Stomach (tissue), 9 donors: ENCODE data around the gene NKAIN4. TPM values are rescaled to one million over a fixed set of nuclear protein-coding genes. Genes with fewer than 3 reads are reported as not detected.
A peak's percentile ranks its signal among the peaks of the same experiment; 100 is the strongest.

Experiments
- DNase-seq, 2 donors: peaks; one replicate each; pipeline versions ENCODE4 v3.0.0 to v3.0.0-alpha.2; 2013 to 2019
- H3K27ac ChIP-seq, 5 donors: fragments of 200-600 bp in 4 of 5; sonication (generic) in 4 of 5; one replicate each; pipeline ENCODE4 v1.5.1; 2013 to 2019; ENCODE audit warnings: mild to moderate bottlenecking in 1 of 5, moderate library complexity in 1 of 5
- H3K27me3 ChIP-seq, 3 donors: fragments of 200-600 bp; sonication (generic); one replicate each; pipeline ENCODE4 v1.5.1; 2017 to 2019; ENCODE audit warnings: mixed run types in 1 of 3
- H3K36me3 ChIP-seq, 4 donors: fragments of 200-600 bp; sonication (generic); 1 replicate in 3 of 4; 2 replicates in 1 of 4; pipeline ENCODE4 v1.5.1; 2016 to 2019
- H3K4me1 ChIP-seq, 4 donors: fragments of 200-600 bp; sonication (generic); one replicate each; pipeline ENCODE4 v1.5.1; 2016 to 2019
- H3K4me3 ChIP-seq, 4 donors: fragments of 200-600 bp; sonication (generic) in 3 of 4; one replicate each; pipeline ENCODE4 v1.5.1; 2016 to 2019; ENCODE audit warnings: mild to moderate bottlenecking in 1 of 4
- H3K9me3 ChIP-seq, 4 donors: fragments of 200-600 bp; sonication (generic); one replicate each; pipeline ENCODE4 v1.5.1; 2016 to 2019
- CTCF ChIP-seq, 7 experiments: fragments of 450-650 bp in 4 of 7; fragments of 200-600 bp in 3 of 7; sonication (generic) in 3 of 7; IDR thresholded peaks; one replicate each; pipeline ENCODE4 v1.5.1; 2016 to 2019; ENCODE audit warnings: antibody characterized with exemption in 7 of 7, control low read depth in 2 of 7, mild to moderate bottlenecking in 1 of 7
- EP300 ChIP-seq: sonication (generic); formaldehyde crosslinking; IDR thresholded peaks from one replicate; pipeline ENCODE4 v1.6.1; 2017; ENCODE audit warnings: antibody characterized with exemption
- POLR2A ChIP-seq, 4 donors: fragments of 450-650 bp; IDR thresholded peaks; one replicate each; pipeline ENCODE4 v1.6.1; 2016; ENCODE audit warnings: antibody characterized with exemption in 4 of 4, control low read depth in 2 of 4, mild to moderate bottlenecking in 1 of 4, moderate library complexity in 1 of 4
- POLR2AphosphoS5 ChIP-seq, 3 donors: sonication (generic); formaldehyde crosslinking; IDR thresholded peaks; one replicate each; pipeline ENCODE4 v1.6.1; 2016; ENCODE audit warnings: antibody characterized with exemption in 3 of 3
- WGBS, 5 donors: extraction: QIAGEN DNeasy Blood & Tissue Kit in 3 of 5; methylation state at CpG; one replicate each; pipeline versions ENCODE4 v1.1.5 to v1.1.7; 2013 to 2018; 5-methylcytosine and 5-hydroxymethylcytosine counted together
- intact Hi-C: fragments of 100-400 bp; cut with DNase I; formaldehyde crosslinking; loops from one replicate; pipeline ENCODE4 v1.15.1; 2023; ENCODE audit warnings: low total_unique reads
- polyA plus RNA-seq, 3 donors: library from polyadenylated mRNA; stranded (reverse); fragments of 200-250 nt; gene quantifications; one replicate each; pipeline ENCODE4 v1.2.3, GENCODE V29; 2013
- total RNA-seq, 5 donors: library from RNA; depleted of rRNA; stranded (reverse); fragments of >200 nt; gene quantifications; one replicate each; pipeline versions ENCODE4 v1.1.0 to v1.2.3, GENCODE V29; 2014 to 2016
- donor health status: healthy with polysubstance abuse.
- donor health status: Bipolar disorder and iron deficiency.
- donor health status: healthy.

The NKAIN4 gene
- total and polyA plus RNA-seq, 8 donors = 0.28 to 4.4 (median 1.2) TPM; not detected in 5

- peaks cover 8 to 47% (median 27%) of the 10 kb centered on the region in 3 donors for H3K27me3 ChIP-seq
- 15 to 32% (median 24%) methylated on average over 9 to 26 of the region's 26 CpGs for WGBS, 5 donors
- peaks cover 0 to 15% (median 13%) of the 10 kb centered on the region in 4 donors for H3K4me1 ChIP-seq
- TF ChIP-seq CTCF (IDR thresholded peaks at IDR 0.05) (peak in 5 of 7 experiments; percentile 44 to 75 (median 70)), POLR2A (IDR thresholded peaks at IDR 0.05) (no peak)
- no peak overlapping the region for H3K27ac ChIP-seq
- intact Hi-C loops = no loop called here
- H3K4me3 ChIP-seq = no peak overlapping the region
- no peaks in the 10 kb centered on the region for H3K9me3 ChIP-seq
- DNase-seq = peak; percentile 61 to 74
- H3K36me3 ChIP-seq = peaks cover 32 to 42% (median 39%) of the 10 kb centered on the region in 4 donors
Observed at GRCh38 chr20:63290677-63291472, 36.6 kb upstream of the NKAIN4 start.

- H3K9me3 ChIP-seq = no peaks in the 10 kb centered on the region
- WGBS, 5 donors = 77 to 84% (median 81%) methylated on average over 17 of the region's 17 CpGs; no CpG with 5 or more reads in 1 of the 5 donors
- intact Hi-C loops = no loop called here
Observed at GRCh38 chr20:63290136-63290676, 35.9 kb upstream of the NKAIN4 start.

GRCh38 chr20:63289311-63290135 lies 35.3 kb upstream of the NKAIN4 start:
- intact Hi-C loops = no loop called here
- Histone ChIP-seq H3K27ac (no peak overlapping the region), H3K4me1 (peaks cover 0 to 15% (median 13%) of the 10 kb centered on the region in 4 donors), H3K4me3 (no peak overlapping the region), H3K36me3 (peaks cover 45 to 55% (median 53%) of the 10 kb centered on the region in 4 donors), H3K9me3 (no peaks in the 10 kb centered on the region), H3K27me3 (peaks cover 0 to 33% (median 13%) of the 10 kb centered on the region in 3 donors)
- DNase-seq = no peak
- WGBS, 5 donors = 73 to 82% (median 82%) methylated on average over 16 to 25 of the region's 25 CpGs
- no peak for TF ChIP-seq POLR2A (IDR thresholded peaks at IDR 0.05)
- no peak for TF ChIP-seq EP300
- TF ChIP-seq POLR2AphosphoS5 (IDR thresholded peaks at IDR 0.05) = no peak
- TF ChIP-seq CTCF (IDR thresholded peaks at IDR 0.05) = no peak

More at GRCh38 chr20:63290136-63290676, 35.9 kb upstream of the NKAIN4 start:
- peaks cover 38 to 49% (median 46%) of the 10 kb centered on the region in 4 donors for H3K36me3 ChIP-seq
- H3K27me3 ChIP-seq = peaks cover 5 to 40% (median 20%) of the 10 kb centered on the region in 3 donors
- peaks cover 0 to 15% (median 13%) of the 10 kb centered on the region in 4 donors for H3K4me1 ChIP-seq
- H3K27ac ChIP-seq = no peak overlapping the region
- no peak for DNase-seq
- no peak overlapping the region for H3K4me3 ChIP-seq
- TF ChIP-seq POLR2A (IDR thresholded peaks at IDR 0.05) (no peak), EP300 (no peak), POLR2AphosphoS5 (IDR thresholded peaks at IDR 0.05) (no peak), CTCF (IDR thresholded peaks at IDR 0.05) (no peak)
